Nephron (organoid): ENCODE data around the gene AHSG.

Source experiments
- H3K27ac Mint-ChIP-seq, 3 experiments: 2 replicates each; pipeline ENCODE4 v1.8.0; 2020; ENCODE audit warnings: mixed read lengths in 3 of 3, mild to moderate bottlenecking in 2 of 3, moderate library complexity in 1 of 3
- H3K27me3 Mint-ChIP-seq: 2 replicates; pipeline ENCODE4 v1.8.0; 2021; ENCODE audit warnings: low read depth, mild to moderate bottlenecking, moderate library complexity, mixed read lengths
- H3K36me3 Mint-ChIP-seq: 2 replicates; pipeline ENCODE4 v1.8.0; 2020; ENCODE audit warnings: low read depth, mixed read lengths
- H3K4me1 Mint-ChIP-seq: 2 replicates; pipeline ENCODE4 v1.8.0; 2020; ENCODE audit warnings: mixed read lengths
- H3K4me3 Mint-ChIP-seq, 3 experiments: 2 replicates each; pipeline ENCODE4 v1.8.0; 2020; ENCODE audit warnings: mild to moderate bottlenecking in 3 of 3, mixed read lengths in 3 of 3, moderate library complexity in 2 of 3
- H3K9me3 Mint-ChIP-seq: 2 replicates; pipeline ENCODE4 v1.8.0; 2020; ENCODE audit warnings: mixed read lengths
- TF ChIP-seq, protein P1 (sequence below), 3 experiments: fragments of 200-600 bp; sonication (generic); IDR thresholded peaks; one replicate each; pipeline ENCODE4 v1.5.0; 2021; ENCODE audit warnings: antibody characterized with exemption in 3 of 3; ENCODE audit not compliant: unreplicated experiment in 3 of 3

Gene AHSG

GRCh38 chr3:186596568-186597287 lies 16.1 kb upstream of the AHSG start:
- Mint-ChIP-seq H3K9me3 (no peaks in the 10 kb centered on the region), H3K4me3 (peak overlapping the region in 2 of 3 experiments; percentile 29 to 44), H3K4me1 (no peaks in the 10 kb centered on the region), H3K27me3 (peaks cover 6% of the 10 kb centered on the region), H3K36me3 (no peaks in the 10 kb centered on the region), H3K27ac (no peak overlapping the region)
- TF ChIP-seq, protein P1, sequence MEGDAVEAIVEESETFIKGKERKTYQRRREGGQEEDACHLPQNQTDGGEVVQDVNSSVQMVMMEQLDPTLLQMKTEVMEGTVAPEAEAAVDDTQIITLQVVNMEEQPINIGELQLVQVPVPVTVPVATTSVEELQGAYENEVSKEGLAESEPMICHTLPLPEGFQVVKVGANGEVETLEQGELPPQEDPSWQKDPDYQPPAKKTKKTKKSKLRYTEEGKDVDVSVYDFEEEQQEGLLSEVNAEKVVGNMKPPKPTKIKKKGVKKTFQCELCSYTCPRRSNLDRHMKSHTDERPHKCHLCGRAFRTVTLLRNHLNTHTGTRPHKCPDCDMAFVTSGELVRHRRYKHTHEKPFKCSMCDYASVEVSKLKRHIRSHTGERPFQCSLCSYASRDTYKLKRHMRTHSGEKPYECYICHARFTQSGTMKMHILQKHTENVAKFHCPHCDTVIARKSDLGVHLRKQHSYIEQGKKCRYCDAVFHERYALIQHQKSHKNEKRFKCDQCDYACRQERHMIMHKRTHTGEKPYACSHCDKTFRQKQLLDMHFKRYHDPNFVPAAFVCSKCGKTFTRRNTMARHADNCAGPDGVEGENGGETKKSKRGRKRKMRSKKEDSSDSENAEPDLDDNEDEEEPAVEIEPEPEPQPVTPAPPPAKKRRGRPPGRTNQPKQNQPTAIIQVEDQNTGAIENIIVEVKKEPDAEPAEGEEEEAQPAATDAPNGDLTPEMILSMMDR (IDR thresholded peaks at IDR 0.05; ENCODE audit: unreplicated experiment in 3 of 3) = no peak

DNA sequence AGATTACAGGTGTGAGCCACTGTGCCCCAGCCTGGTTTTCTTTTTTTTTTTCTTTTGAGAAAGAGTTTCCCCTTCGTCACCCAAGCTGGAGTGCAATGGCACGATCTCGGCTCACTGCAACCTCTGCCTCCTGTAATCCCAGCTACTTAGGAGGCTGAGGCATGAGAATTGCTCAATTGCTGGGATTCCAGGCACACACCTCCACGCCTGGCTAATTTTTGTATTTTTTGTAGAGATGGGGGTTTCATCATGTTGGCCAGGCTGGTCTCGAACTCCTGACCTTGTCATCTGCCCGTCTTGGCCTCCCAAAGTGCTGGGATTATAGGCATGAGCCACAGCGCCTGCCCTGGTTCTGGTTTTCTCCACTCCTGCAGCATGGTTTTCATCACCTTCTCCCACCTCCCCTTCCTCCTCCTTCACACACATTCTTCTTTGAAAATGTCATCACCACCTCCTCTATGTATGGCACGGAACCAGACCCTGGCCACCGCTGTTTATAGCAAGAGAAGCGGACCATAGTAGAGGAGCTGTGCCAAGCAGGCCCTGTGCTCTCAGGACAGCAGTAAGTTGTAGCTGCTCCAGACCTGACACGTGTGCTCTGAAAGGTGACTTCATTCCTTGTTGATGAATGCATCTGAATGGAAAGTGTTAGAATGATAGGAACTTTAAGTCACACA lies 14.6 kb upstream of the AHSG start:
- TF ChIP-seq, protein P1 (IDR thresholded peaks at IDR 0.05; ENCODE audit: unreplicated experiment in 3 of 3) = no peak
- Mint-ChIP-seq H3K9me3 (no peaks in the 10 kb centered on the region), H3K4me3 (no peak overlapping the region), H3K27me3 (peaks cover 4% of the 10 kb centered on the region), H3K36me3 (no peaks in the 10 kb centered on the region), H3K27ac (peak overlapping the region in 2 of 3 experiments; percentile 72 to 73), H3K4me1 (no peaks in the 10 kb centered on the region)

- Mint-ChIP-seq H3K27me3 (peaks cover 4% of the 10 kb centered on the region), H3K36me3 (no peaks in the 10 kb centered on the region), H3K4me3 (no peak overlapping the region), H3K4me1 (no peaks in the 10 kb centered on the region), H3K9me3 (no peaks in the 10 kb centered on the region), H3K27ac (peak overlapping the region in 2 of 3 experiments; percentile 71 to 73)
- TF ChIP-seq, protein P1 (IDR thresholded peaks at IDR 0.05; ENCODE audit: unreplicated experiment in 3 of 3) = no peak
These were observed 14.1 kb upstream of the AHSG start for GRCh38 chr3:186598794-186599141.

DNA sequence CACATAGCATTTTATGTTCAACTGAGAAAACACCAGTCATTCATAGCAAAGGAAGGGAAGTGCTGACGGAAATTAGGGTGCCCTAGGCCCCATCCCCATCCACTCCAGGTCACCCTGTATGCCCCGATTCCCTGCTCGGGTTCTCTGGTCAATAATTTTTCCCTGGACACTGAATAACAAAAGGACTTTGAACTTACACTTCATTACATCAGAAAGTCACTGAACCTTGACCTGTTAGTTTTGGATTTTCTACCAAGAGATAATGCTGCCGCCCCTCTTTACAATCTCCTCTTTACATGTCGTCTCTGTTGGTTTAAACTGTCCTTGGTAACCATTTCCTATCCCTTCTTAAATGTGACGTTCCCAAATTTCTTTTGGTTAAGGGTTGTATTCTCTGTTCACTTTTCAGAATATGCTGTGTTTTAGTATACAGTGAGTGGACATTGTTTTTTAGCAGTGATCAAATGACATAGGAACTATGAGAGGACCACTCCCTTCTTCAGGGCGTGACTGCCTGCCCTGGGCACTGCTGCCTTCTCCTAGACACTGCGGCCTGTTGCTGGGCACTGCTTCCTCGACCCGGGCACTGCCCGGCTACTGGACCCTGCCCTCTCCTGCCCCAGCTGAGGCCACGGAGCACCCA lies 13.6 kb upstream of the AHSG start:
- peaks cover 4% of the 10 kb centered on the region for H3K27me3 Mint-ChIP-seq
- H3K36me3 Mint-ChIP-seq = no peaks in the 10 kb centered on the region
- H3K4me1 Mint-ChIP-seq = no peaks in the 10 kb centered on the region
- TF ChIP-seq, protein P1 (IDR thresholded peaks at IDR 0.05; ENCODE audit: unreplicated experiment in 3 of 3) = no peak
- H3K27ac Mint-ChIP-seq = peak overlapping the region in 2 of 3 experiments; percentile 71 to 73
- no peak overlapping the region for H3K4me3 Mint-ChIP-seq
- no peaks in the 10 kb centered on the region for H3K9me3 Mint-ChIP-seq

GRCh38 chr3:186599785-186600166 lies 13.1 kb upstream of the AHSG start:
- Mint-ChIP-seq H3K36me3 (no peaks in the 10 kb centered on the region), H3K27me3 (peaks cover 4% of the 10 kb centered on the region), H3K4me3 (no peak overlapping the region), H3K27ac (no peak overlapping the region), H3K4me1 (no peaks in the 10 kb centered on the region), H3K9me3 (no peaks in the 10 kb centered on the region)
- TF ChIP-seq, protein P1 (IDR thresholded peaks at IDR 0.05; ENCODE audit: unreplicated experiment in 3 of 3) = no peak
